ENCODE data around the gene AHDC1. TPM values are rescaled to one million over a fixed set of nuclear protein-coding genes. Genes with fewer than 3 reads are reported as not detected.

Gene AHDC1
- total and polyA plus RNA-seq, 10 of the 15 experiments (the other 5 are each of a cell fraction or from before 2014, with no cell fraction given), result 0.21 to 13.0 (median 1.4) TPM

GRCh38 chr1:27634177-27634984 is 30.4 kb upstream of the AHDC1 start (continued):
- TF ChIP-seq, protein P1, sequence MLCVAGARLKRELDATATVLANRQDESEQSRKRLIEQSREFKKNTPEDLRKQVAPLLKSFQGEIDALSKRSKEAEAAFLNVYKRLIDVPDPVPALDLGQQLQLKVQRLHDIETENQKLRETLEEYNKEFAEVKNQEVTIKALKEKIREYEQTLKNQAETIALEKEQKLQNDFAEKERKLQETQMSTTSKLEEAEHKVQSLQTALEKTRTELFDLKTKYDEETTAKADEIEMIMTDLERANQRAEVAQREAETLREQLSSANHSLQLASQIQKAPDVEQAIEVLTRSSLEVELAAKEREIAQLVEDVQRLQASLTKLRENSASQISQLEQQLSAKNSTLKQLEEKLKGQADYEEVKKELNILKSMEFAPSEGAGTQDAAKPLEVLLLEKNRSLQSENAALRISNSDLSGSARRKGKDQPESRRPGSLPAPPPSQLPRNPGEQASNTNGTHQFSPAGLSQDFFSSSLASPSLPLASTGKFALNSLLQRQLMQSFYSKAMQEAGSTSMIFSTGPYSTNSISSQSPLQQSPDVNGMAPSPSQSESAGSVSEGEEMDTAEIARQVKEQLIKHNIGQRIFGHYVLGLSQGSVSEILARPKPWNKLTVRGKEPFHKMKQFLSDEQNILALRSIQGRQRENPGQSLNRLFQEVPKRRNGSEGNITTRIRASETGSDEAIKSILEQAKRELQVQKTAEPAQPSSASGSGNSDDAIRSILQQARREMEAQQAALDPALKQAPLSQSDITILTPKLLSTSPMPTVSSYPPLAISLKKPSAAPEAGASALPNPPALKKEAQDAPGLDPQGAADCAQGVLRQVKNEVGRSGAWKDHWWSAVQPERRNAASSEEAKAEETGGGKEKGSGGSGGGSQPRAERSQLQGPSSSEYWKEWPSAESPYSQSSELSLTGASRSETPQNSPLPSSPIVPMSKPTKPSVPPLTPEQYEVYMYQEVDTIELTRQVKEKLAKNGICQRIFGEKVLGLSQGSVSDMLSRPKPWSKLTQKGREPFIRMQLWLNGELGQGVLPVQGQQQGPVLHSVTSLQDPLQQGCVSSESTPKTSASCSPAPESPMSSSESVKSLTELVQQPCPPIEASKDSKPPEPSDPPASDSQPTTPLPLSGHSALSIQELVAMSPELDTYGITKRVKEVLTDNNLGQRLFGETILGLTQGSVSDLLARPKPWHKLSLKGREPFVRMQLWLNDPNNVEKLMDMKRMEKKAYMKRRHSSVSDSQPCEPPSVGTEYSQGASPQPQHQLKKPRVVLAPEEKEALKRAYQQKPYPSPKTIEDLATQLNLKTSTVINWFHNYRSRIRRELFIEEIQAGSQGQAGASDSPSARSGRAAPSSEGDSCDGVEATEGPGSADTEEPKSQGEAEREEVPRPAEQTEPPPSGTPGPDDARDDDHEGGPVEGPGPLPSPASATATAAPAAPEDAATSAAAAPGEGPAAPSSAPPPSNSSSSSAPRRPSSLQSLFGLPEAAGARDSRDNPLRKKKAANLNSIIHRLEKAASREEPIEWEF (IDR thresholded peaks at IDR 0.05; ENCODE audit: insufficient replicate concordance, low read depth, low read length), result no peak
- TF ChIP-seq ZNF687 (IDR thresholded peaks at IDR 0.05) (peak; percentile 70; the same call in 1 of the 2 replicates), HDAC2 (IDR thresholded peaks at IDR 0.05) (no peak), ATF7 (IDR thresholded peaks at IDR 0.05; ENCODE audit: low read depth) (no peak), SREBF1 (IDR thresholded peaks at IDR 0.05; ENCODE audit: low read length) (no peak), RFX5 (IDR thresholded peaks at IDR 0.05; ENCODE audit: low read depth, low read length) (no peak), YY1 (IDR thresholded peaks at IDR 0.05; ENCODE audit: low read depth, low read length) (no peak), MXI1 (IDR thresholded peaks at IDR 0.05; ENCODE audit: low read depth, low read length) (no peak), NR2C1 (IDR thresholded peaks at IDR 0.05) (no peak), MTA3 (IDR thresholded peaks at IDR 0.05; ENCODE audit: borderline replicate concordance, low read length) (no peak), SPI1 (IDR thresholded peaks at IDR 0.05; ENCODE audit: borderline replicate concordance, insufficient read depth, low read depth, low read length) (0 out of 2 replicates have a peak, but pooled peaks have one; percentile 17), E2F4 (IDR thresholded peaks at IDR 0.05; ENCODE audit: low read depth, low read length) (no peak), POLR2A (IDR thresholded peaks at IDR 0.05; ENCODE audit: low read depth, low read length) (peak; percentile 52), BMI1 (IDR thresholded peaks at IDR 0.05; ENCODE audit: borderline replicate concordance) (no peak), RBBP5 (conservative IDR thresholded peaks at IDR 0.05) (no peak)
- TF ChIP-seq, protein P2, sequence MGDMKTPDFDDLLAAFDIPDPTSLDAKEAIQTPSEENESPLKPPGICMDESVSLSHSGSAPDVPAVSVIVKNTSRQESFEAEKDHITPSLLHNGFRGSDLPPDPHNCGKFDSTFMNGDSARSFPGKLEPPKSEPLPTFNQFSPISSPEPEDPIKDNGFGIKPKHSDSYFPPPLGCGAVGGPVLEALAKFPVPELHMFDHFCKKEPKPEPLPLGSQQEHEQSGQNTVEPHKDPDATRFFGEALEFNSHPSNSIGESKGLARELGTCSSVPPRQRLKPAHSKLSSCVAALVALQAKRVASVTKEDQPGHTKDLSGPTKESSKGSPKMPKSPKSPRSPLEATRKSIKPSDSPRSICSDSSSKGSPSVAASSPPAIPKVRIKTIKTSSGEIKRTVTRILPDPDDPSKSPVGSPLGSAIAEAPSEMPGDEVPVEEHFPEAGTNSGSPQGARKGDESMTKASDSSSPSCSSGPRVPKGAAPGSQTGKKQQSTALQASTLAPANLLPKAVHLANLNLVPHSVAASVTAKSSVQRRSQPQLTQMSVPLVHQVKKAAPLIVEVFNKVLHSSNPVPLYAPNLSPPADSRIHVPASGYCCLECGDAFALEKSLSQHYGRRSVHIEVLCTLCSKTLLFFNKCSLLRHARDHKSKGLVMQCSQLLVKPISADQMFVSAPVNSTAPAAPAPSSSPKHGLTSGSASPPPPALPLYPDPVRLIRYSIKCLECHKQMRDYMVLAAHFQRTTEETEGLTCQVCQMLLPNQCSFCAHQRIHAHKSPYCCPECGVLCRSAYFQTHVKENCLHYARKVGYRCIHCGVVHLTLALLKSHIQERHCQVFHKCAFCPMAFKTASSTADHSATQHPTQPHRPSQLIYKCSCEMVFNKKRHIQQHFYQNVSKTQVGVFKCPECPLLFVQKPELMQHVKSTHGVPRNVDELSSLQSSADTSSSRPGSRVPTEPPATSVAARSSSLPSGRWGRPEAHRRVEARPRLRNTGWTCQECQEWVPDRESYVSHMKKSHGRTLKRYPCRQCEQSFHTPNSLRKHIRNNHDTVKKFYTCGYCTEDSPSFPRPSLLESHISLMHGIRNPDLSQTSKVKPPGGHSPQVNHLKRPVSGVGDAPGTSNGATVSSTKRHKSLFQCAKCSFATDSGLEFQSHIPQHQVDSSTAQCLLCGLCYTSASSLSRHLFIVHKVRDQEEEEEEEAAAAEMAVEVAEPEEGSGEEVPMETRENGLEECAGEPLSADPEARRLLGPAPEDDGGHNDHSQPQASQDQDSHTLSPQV (IDR thresholded peaks at IDR 0.05), result peak; percentile 71; the same call in 1 of the 2 replicates
